Loucy (cell line): ENCODE measurements around the gene NPC1L1.

ENCODE experiments used
- H2AFZ ChIP-seq: fragments of 200-600 bp; sonication (generic); 2 replicates; pipeline ENCODE4 v1.6.0; 2016; ENCODE audit warnings: antibody characterized with exemption, mild to moderate bottlenecking, low read length, moderate library complexity
- H3F3A ChIP-seq: fragments of 200-600 bp; 2 replicates; pipeline ENCODE4 v1.6.0; 2016; ENCODE audit warnings: antibody characterized with exemption, low read depth, mild to moderate bottlenecking
- H3K27me3 ChIP-seq: fragments of 200-600 bp; sonication (generic); 2 replicates; pipeline ENCODE4 v1.6.1; 2014; ENCODE audit warnings: low read length, mild to moderate bottlenecking; ENCODE audit not compliant: insufficient read depth, poor library complexity, severe bottlenecking
- H3K36me3 ChIP-seq: fragments of 200-600 bp; sonication (generic); 2 replicates; pipeline ENCODE4 v1.6.1; 2016; ENCODE audit warnings: low read length; ENCODE audit not compliant: insufficient read depth
- H3K4me1 ChIP-seq: fragments of 200-600 bp; sonication (generic); 2 replicates; pipeline ENCODE4 v1.5.1; 2014; ENCODE audit warnings: low read length, mild to moderate bottlenecking; ENCODE audit not compliant: insufficient read depth, poor library complexity, severe bottlenecking
- H3K4me2 ChIP-seq: fragments of 200-600 bp; sonication (generic); 2 replicates; pipeline ENCODE4 v1.6.0; 2014; ENCODE audit warnings: antibody characterized with exemption, low read length, low read depth, mild to moderate bottlenecking; ENCODE audit not compliant: poor library complexity, severe bottlenecking
- H3K4me3 ChIP-seq: fragments of 200-600 bp; sonication (generic); 2 replicates; pipeline ENCODE4 v1.5.1; 2014; ENCODE audit warnings: low read length, mild to moderate bottlenecking, mixed read lengths; ENCODE audit not compliant: poor library complexity, severe bottlenecking
- H3K79me2 ChIP-seq: fragments of 200-600 bp; sonication (generic); 2 replicates; pipeline ENCODE4 v1.6.1; 2014; ENCODE audit warnings: low read length; ENCODE audit not compliant: insufficient read depth
- H3K9ac ChIP-seq: fragments of 200-600 bp; sonication (generic); 2 replicates; pipeline ENCODE4 v1.6.0; 2014; ENCODE audit warnings: mild to moderate bottlenecking, low read depth, low read length, moderate library complexity; ENCODE audit not compliant: poor library complexity, severe bottlenecking
- H3K9me2 ChIP-seq: fragments of 200-600 bp; sonication (generic); replicated peaks from 2 replicates; pipeline ENCODE4 v1.6.1; 2016; ENCODE audit warnings: low read depth, low read length, mixed read lengths
- H3K9me3 ChIP-seq: fragments of 200-600 bp; sonication (generic); 2 replicates; pipeline ENCODE4 v1.6.1; 2014; ENCODE audit warnings: mild to moderate bottlenecking, antibody characterized with exemption, low read length, low read depth; ENCODE audit not compliant: insufficient read depth
- H4K20me1 ChIP-seq: fragments of 200-600 bp; sonication (generic); 2 replicates; pipeline ENCODE4 v1.6.0; 2014; ENCODE audit warnings: antibody characterized with exemption, low read length, mild to moderate bottlenecking; ENCODE audit not compliant: insufficient read depth, poor library complexity, severe bottlenecking
- CTCF ChIP-seq: fragments of 200-600 bp; sonication (generic); conservative IDR thresholded peaks from 2 replicates; pipeline ENCODE4 v1.5.1; 2014; ENCODE audit warnings: mild to moderate bottlenecking, antibody characterized with exemption, low read length
- EZH2phosphoT487 ChIP-seq: fragments of 200-600 bp; IDR thresholded peaks from 2 replicates; pipeline ENCODE4 v1.6.1; 2018; ENCODE audit warnings: antibody characterized with exemption, mild to moderate bottlenecking, moderate library complexity, borderline replicate concordance

Gene NPC1L1

GRCh38 chr7:44494960-44495359 lies 46.2 kb downstream of the NPC1L1 start:
- no peaks in the 10 kb centered on the region for H4K20me1 ChIP-seq
- TF ChIP-seq EZH2phosphoT487 (no peak), CTCF (no peak)
- no peaks in the 10 kb centered on the region for H3K36me3 ChIP-seq
- no peak overlapping the region for H3K4me3 ChIP-seq
- H3K9me2 ChIP-seq, result no peaks in the 10 kb centered on the region
- no peaks in the 10 kb centered on the region for H3F3A ChIP-seq
- peaks cover 4% of the 10 kb centered on the region for H3K4me1 ChIP-seq
- no peaks in the 10 kb centered on the region for H3K9me3 ChIP-seq
- no peak overlapping the region for H2AFZ ChIP-seq
- peaks cover 64% of the 10 kb centered on the region for H3K27me3 ChIP-seq
- H3K4me2 ChIP-seq, result no peak overlapping the region
- no peak overlapping the region for H3K9ac ChIP-seq
- H3K79me2 ChIP-seq, result 0 out of 2 replicates have a peak, but pooled peaks cover 3% of the 10 kb centered on the region

GRCh38 chr7:44491229-44491628 lies 49.9 kb downstream of the NPC1L1 start:
- Histone ChIP-seq H3K4me1 (peaks cover 30% of the 10 kb centered on the region), H3K9me2 (no peaks in the 10 kb centered on the region), H3K4me2 (peak overlapping the region; percentile 90), H3K79me2 (peaks cover 36% of the 10 kb centered on the region), H3K27me3 (peaks cover 35% of the 10 kb centered on the region), H2AFZ (peak overlapping the region; percentile 90), H3F3A (no peaks in the 10 kb centered on the region), H3K36me3 (no peaks in the 10 kb centered on the region), H3K9ac (peak overlapping the region; percentile 90), H3K9me3 (no peaks in the 10 kb centered on the region), H3K4me3 (peak overlapping the region; percentile 83), H4K20me1 (peaks cover 21% of the 10 kb centered on the region)
- TF ChIP-seq CTCF (no peak), EZH2phosphoT487 (no peak)

- peaks cover 21% of the 10 kb centered on the region for H4K20me1 ChIP-seq
- H3K4me1 ChIP-seq, result peaks cover 37% of the 10 kb centered on the region
- H3K36me3 ChIP-seq, result no peaks in the 10 kb centered on the region
- H3K79me2 ChIP-seq, result peaks cover 42% of the 10 kb centered on the region
- H3K4me3 ChIP-seq, result peak within 1 kb of the TSS; percentile 83
- no peaks in the 10 kb centered on the region for H3K9me3 ChIP-seq
- TF ChIP-seq CTCF, result peak; percentile 35
- no peak for TF ChIP-seq EZH2phosphoT487
- H3K4me2 ChIP-seq, result peak within 1 kb of the TSS; percentile 90
- H3K9me2 ChIP-seq, result no peaks in the 10 kb centered on the region
- H2AFZ ChIP-seq, result peak within 1 kb of the TSS; percentile 90
- peaks cover 33% of the 10 kb centered on the region for H3K27me3 ChIP-seq
- H3F3A ChIP-seq, result no peaks in the 10 kb centered on the region
- H3K9ac ChIP-seq, result peak within 1 kb of the TSS; percentile 90
Observed at GRCh38 chr7:44490351-44491200, 50.6 kb downstream of the NPC1L1 start, which contains the start of gene NUDCD3. NUDCD3 (minus strand) TSS chr7:44490658; CDS start chr7:44490600, 58 bp downstream.
